ENCODE measurements around the gene CCDC177.

CCDC177 gene

GRCh38 chr14:69527635-69528034 lies 47.0 kb downstream of the CCDC177 start:
- DNase-seq, result no peak

GRCh38 chr14:69525896-69526295 lies 48.8 kb downstream of the CCDC177 start:
- no peak for DNase-seq

GRCh38 chr14:69522026-69522425 lies 52.6 kb downstream of the CCDC177 start:
- no peak for DNase-seq
